ENCODE data around the gene BRF1.

Gene BRF1

GRCh38 chr14:105165134-105165704 lies 135.6 kb downstream of the BRF1 start:
- H3K4me3 ChIP-seq (ENCODE audit: low read depth in 1 of 5, low read length in 5 of 5): no peak overlapping the region
- peaks cover 0 to 69% (median 42%) of the 10 kb centered on the region in 5 donors for H3K4me1 ChIP-seq (ENCODE audit: control insufficient read depth in 5 of 5, insufficient read depth in 5 of 5, low read length in 5 of 5)
- H3K27ac ChIP-seq (ENCODE audit: low read depth, low read length): no peak overlapping the region
- no peaks in the 10 kb centered on the region for H3K36me3 ChIP-seq (ENCODE audit: control insufficient read depth in 5 of 5, insufficient read depth in 5 of 5, low read length in 5 of 5)
- H3K9me3 ChIP-seq (ENCODE audit: control insufficient read depth in 5 of 5, low read length in 5 of 5): no peaks in the 10 kb centered on the region
- H3K9ac ChIP-seq (ENCODE audit: low read length in 5 of 5): peak overlapping the region in 2 of 5 donors; percentile 9 to 14
- H3K27me3 ChIP-seq (ENCODE audit: control insufficient read depth in 5 of 5, insufficient read depth in 4 of 5, low read length in 5 of 5): peaks cover 0 to 8% (median 2%) of the 10 kb centered on the region in 5 donors

GRCh38 chr14:105163040-105163742 lies 137.6 kb downstream of the BRF1 start:
- no peak overlapping the region for H3K9ac ChIP-seq (ENCODE audit: low read length in 5 of 5)
- H3K4me1 ChIP-seq (ENCODE audit: control insufficient read depth in 5 of 5, insufficient read depth in 5 of 5, low read length in 5 of 5): peaks cover 0 to 57% (median 32%) of the 10 kb centered on the region in 5 donors
- H3K4me3 ChIP-seq (ENCODE audit: low read depth in 1 of 5, low read length in 5 of 5): no peak overlapping the region
- H3K27ac ChIP-seq (ENCODE audit: low read depth, low read length): no peak overlapping the region
- H3K27me3 ChIP-seq (ENCODE audit: control insufficient read depth in 5 of 5, insufficient read depth in 4 of 5, low read length in 5 of 5): peaks cover 0 to 8% (median 2%) of the 10 kb centered on the region in 5 donors
- H3K9me3 ChIP-seq (ENCODE audit: control insufficient read depth in 5 of 5, low read length in 5 of 5): no peaks in the 10 kb centered on the region
- H3K36me3 ChIP-seq (ENCODE audit: control insufficient read depth in 5 of 5, insufficient read depth in 5 of 5, low read length in 5 of 5): no peaks in the 10 kb centered on the region

- Histone ChIP-seq H3K27me3 (ENCODE audit: control insufficient read depth in 5 of 5, insufficient read depth in 4 of 5, low read length in 5 of 5) (peaks cover 0 to 8% (median 2%) of the 10 kb centered on the region in 5 donors), H3K27ac (ENCODE audit: low read depth, low read length) (no peak overlapping the region)
Observed at GRCh38 chr14:105162669-105162979, 138.2 kb downstream of the BRF1 start.

GRCh38 chr14:105161964-105162668 lies 138.7 kb downstream of the BRF1 start:
- Histone ChIP-seq H3K36me3 (ENCODE audit: control insufficient read depth in 5 of 5, insufficient read depth in 5 of 5, low read length in 5 of 5) (peaks cover 0 to 3% (median 0%) of the 10 kb centered on the region in 5 donors), H3K9me3 (ENCODE audit: control insufficient read depth in 5 of 5, low read length in 5 of 5) (no peaks in the 10 kb centered on the region), H3K27ac (ENCODE audit: low read depth, low read length) (no peak overlapping the region), H3K27me3 (ENCODE audit: control insufficient read depth in 5 of 5, insufficient read depth in 4 of 5, low read length in 5 of 5) (peaks cover 0 to 7% (median 2%) of the 10 kb centered on the region in 5 donors), H3K4me3 (ENCODE audit: low read depth in 1 of 5, low read length in 5 of 5) (no peak overlapping the region), H3K4me1 (ENCODE audit: control insufficient read depth in 5 of 5, insufficient read depth in 5 of 5, low read length in 5 of 5) (peaks cover 0 to 53% (median 28%) of the 10 kb centered on the region in 5 donors), H3K9ac (ENCODE audit: low read length in 5 of 5) (peak overlapping the region in 1 of 5 donors; percentile 6)

More at GRCh38 chr14:105162669-105162979, 138.2 kb downstream of the BRF1 start:
- H3K36me3 ChIP-seq (ENCODE audit: control insufficient read depth in 5 of 5, insufficient read depth in 5 of 5, low read length in 5 of 5): peaks cover 0 to 1% (median 0%) of the 10 kb centered on the region in 5 donors
- peak overlapping the region in 1 of 5 donors; percentile 6 for H3K9ac ChIP-seq (ENCODE audit: low read length in 5 of 5)
- H3K4me3 ChIP-seq (ENCODE audit: low read depth in 1 of 5, low read length in 5 of 5): no peak overlapping the region
- no peaks in the 10 kb centered on the region for H3K9me3 ChIP-seq (ENCODE audit: control insufficient read depth in 5 of 5, low read length in 5 of 5)
- peaks cover 0 to 54% (median 29%) of the 10 kb centered on the region in 5 donors for H3K4me1 ChIP-seq (ENCODE audit: control insufficient read depth in 5 of 5, insufficient read depth in 5 of 5, low read length in 5 of 5)

- peaks cover 0 to 45% (median 20%) of the 10 kb centered on the region in 5 donors for H3K4me1 ChIP-seq (ENCODE audit: control insufficient read depth in 5 of 5, insufficient read depth in 5 of 5, low read length in 5 of 5)
- H3K27ac ChIP-seq (ENCODE audit: low read depth, low read length): no peak overlapping the region
- no peak overlapping the region for H3K9ac ChIP-seq (ENCODE audit: low read length in 5 of 5)
- H3K27me3 ChIP-seq (ENCODE audit: control insufficient read depth in 5 of 5, insufficient read depth in 4 of 5, low read length in 5 of 5): no peaks in the 10 kb centered on the region
- H3K9me3 ChIP-seq (ENCODE audit: control insufficient read depth in 5 of 5, low read length in 5 of 5): no peaks in the 10 kb centered on the region
- H3K36me3 ChIP-seq (ENCODE audit: control insufficient read depth in 5 of 5, insufficient read depth in 5 of 5, low read length in 5 of 5): peaks cover 0 to 3% (median 0%) of the 10 kb centered on the region in 5 donors
- no peak overlapping the region for H3K4me3 ChIP-seq (ENCODE audit: low read depth in 1 of 5, low read length in 5 of 5)
Observed at GRCh38 chr14:105161309-105161708, 139.5 kb downstream of the BRF1 start.

- H3K27me3 ChIP-seq (ENCODE audit: control insufficient read depth in 5 of 5, insufficient read depth in 4 of 5, low read length in 5 of 5): no peaks in the 10 kb centered on the region
- H3K9me3 ChIP-seq (ENCODE audit: control insufficient read depth in 5 of 5, low read length in 5 of 5): no peaks in the 10 kb centered on the region
- H3K4me1 ChIP-seq (ENCODE audit: control insufficient read depth in 5 of 5, insufficient read depth in 5 of 5, low read length in 5 of 5): peaks cover 0 to 39% (median 15%) of the 10 kb centered on the region in 5 donors
- no peak overlapping the region for H3K27ac ChIP-seq (ENCODE audit: low read depth, low read length)
- peaks cover 0 to 3% (median 1%) of the 10 kb centered on the region in 5 donors for H3K36me3 ChIP-seq (ENCODE audit: control insufficient read depth in 5 of 5, insufficient read depth in 5 of 5, low read length in 5 of 5)
- no peak overlapping the region for H3K9ac ChIP-seq (ENCODE audit: low read length in 5 of 5)
- H3K4me3 ChIP-seq (ENCODE audit: low read depth in 1 of 5, low read length in 5 of 5): no peak overlapping the region
Observed at GRCh38 chr14:105160776-105161175, 140.0 kb downstream of the BRF1 start.

GRCh38 chr14:105159344-105159743 lies 141.5 kb downstream of the BRF1 start:
- Histone ChIP-seq H3K4me1 (ENCODE audit: control insufficient read depth in 5 of 5, insufficient read depth in 5 of 5, low read length in 5 of 5) (peaks cover 0 to 38% (median under 1%) of the 10 kb centered on the region in 5 donors), H3K27ac (ENCODE audit: low read depth, low read length) (no peak overlapping the region), H3K9me3 (ENCODE audit: control insufficient read depth in 5 of 5, low read length in 5 of 5) (no peaks in the 10 kb centered on the region), H3K27me3 (ENCODE audit: control insufficient read depth in 5 of 5, insufficient read depth in 4 of 5, low read length in 5 of 5) (no peaks in the 10 kb centered on the region), H3K4me3 (ENCODE audit: low read depth in 1 of 5, low read length in 5 of 5) (no peak overlapping the region), H3K36me3 (ENCODE audit: control insufficient read depth in 5 of 5, insufficient read depth in 5 of 5, low read length in 5 of 5) (peaks cover 0 to 10% (median 9%) of the 10 kb centered on the region in 5 donors), H3K9ac (ENCODE audit: low read length in 5 of 5) (no peak overlapping the region)

Data from subcutaneous abdominal adipose tissue (tissue), 5 donors.